ENCODE results near the gene CSAD. TPM values are rescaled to one million over a fixed set of nuclear protein-coding genes. Genes with fewer than 3 reads are reported as not detected.

Gene CSAD
- total and polyA plus RNA-seq, 2 experiments from 2014 or later = 3.2 to 7.1 TPM

DNA sequence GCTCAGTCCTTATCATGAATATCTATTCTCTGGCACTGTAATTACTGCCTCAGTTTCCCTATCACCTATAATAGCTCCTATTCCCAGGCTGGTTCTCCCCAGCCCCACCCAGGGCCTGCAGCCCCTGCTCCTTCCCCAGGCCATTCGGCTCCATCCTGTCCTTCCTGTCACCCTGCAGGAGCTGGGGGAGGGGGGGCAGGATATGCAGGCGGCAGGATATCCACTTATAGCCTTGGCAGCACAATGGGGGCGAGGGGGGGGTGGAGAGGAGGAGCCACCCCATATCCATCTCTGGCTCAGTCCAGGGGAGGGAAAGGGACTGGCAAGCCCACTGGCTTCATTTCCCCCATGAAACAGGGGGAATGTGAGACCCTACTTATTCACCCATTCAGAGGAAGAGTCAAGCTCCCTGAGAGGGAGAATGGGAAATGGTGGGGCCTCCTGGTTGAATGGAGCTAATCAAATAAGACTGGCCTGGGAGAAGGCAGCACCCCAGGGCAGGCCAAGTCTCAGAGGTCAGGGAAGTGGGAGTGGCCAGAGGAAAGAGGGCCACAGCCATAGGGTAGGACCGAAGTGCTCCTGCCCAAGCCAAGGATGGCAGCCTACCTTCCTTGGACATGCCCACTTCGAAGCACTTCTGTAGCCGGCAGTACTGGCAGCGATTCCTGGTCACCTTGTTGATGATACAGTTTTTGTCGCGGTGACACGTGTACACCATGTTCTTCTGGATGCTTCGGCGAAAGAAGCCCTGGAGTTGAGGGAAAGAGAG lies 34.1 kb upstream of the CSAD start:
- Histone ChIP-seq H3K79me2 (replicated peaks; ENCODE audit: insufficient read depth) (peaks cover 35% of the 10 kb centered on the region), H3K4me1 (ENCODE audit: insufficient read depth) (peaks cover 50% of the 10 kb centered on the region), H3K9me2 (ENCODE audit: insufficient read depth) (no peaks in the 10 kb centered on the region), H3K4me3 (peak overlapping the region; percentile 40), H4K20me1 (replicated peaks; ENCODE audit: insufficient read depth) (peaks cover 13% of the 10 kb centered on the region), H3K27ac (ENCODE audit: low read depth) (peak overlapping the region; percentile 76), H2AFZ (no peak overlapping the region), H3K27me3 (ENCODE audit: insufficient read depth) (peaks cover 11% of the 10 kb centered on the region), H3K36me3 (ENCODE audit: insufficient read depth) (peaks cover 20% of the 10 kb centered on the region), H3K4me2 (peak overlapping the region; percentile 91), H3F3A (replicated peaks; ENCODE audit: low read depth) (peaks cover 37% of the 10 kb centered on the region)
- peaks cover 57% of the 10 kb centered on the region for H3K36me3 Mint-ChIP-seq (ENCODE audit: low read depth)
- peaks cover 4% of the 10 kb centered on the region; the same call in 1 of the 3 replicates for H3K9me3 Mint-ChIP-seq
- ATAC-seq (no peak), DNase-seq (ENCODE audit: low spot score) (peak; percentile 60)
- no peak overlapping the region for H3K27ac Mint-ChIP-seq
- H3K4me1 Mint-ChIP-seq = peaks cover 64% of the 10 kb centered on the region
- peak overlapping the region; percentile 94; the same call in 2 of the 3 replicates for H3K4me3 Mint-ChIP-seq
- TF ChIP-seq, protein P1, sequence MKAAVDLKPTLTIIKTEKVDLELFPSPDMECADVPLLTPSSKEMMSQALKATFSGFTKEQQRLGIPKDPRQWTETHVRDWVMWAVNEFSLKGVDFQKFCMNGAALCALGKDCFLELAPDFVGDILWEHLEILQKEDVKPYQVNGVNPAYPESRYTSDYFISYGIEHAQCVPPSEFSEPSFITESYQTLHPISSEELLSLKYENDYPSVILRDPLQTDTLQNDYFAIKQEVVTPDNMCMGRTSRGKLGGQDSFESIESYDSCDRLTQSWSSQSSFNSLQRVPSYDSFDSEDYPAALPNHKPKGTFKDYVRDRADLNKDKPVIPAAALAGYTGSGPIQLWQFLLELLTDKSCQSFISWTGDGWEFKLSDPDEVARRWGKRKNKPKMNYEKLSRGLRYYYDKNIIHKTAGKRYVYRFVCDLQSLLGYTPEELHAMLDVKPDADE (IDR thresholded peaks at IDR 0.05) = peak; percentile 89
- TF ChIP-seq POLR2AphosphoS5 (IDR thresholded peaks at IDR 0.05; ENCODE audit: low read depth) (peak; percentile 57; the same call in 1 of the 2 replicates), NANOG (IDR thresholded peaks at IDR 0.05; ENCODE audit: borderline replicate concordance) (no peak), JUNB (IDR thresholded peaks at IDR 0.05; ENCODE audit: unreplicated experiment) (no peak)
- TF ChIP-seq, protein P2, sequence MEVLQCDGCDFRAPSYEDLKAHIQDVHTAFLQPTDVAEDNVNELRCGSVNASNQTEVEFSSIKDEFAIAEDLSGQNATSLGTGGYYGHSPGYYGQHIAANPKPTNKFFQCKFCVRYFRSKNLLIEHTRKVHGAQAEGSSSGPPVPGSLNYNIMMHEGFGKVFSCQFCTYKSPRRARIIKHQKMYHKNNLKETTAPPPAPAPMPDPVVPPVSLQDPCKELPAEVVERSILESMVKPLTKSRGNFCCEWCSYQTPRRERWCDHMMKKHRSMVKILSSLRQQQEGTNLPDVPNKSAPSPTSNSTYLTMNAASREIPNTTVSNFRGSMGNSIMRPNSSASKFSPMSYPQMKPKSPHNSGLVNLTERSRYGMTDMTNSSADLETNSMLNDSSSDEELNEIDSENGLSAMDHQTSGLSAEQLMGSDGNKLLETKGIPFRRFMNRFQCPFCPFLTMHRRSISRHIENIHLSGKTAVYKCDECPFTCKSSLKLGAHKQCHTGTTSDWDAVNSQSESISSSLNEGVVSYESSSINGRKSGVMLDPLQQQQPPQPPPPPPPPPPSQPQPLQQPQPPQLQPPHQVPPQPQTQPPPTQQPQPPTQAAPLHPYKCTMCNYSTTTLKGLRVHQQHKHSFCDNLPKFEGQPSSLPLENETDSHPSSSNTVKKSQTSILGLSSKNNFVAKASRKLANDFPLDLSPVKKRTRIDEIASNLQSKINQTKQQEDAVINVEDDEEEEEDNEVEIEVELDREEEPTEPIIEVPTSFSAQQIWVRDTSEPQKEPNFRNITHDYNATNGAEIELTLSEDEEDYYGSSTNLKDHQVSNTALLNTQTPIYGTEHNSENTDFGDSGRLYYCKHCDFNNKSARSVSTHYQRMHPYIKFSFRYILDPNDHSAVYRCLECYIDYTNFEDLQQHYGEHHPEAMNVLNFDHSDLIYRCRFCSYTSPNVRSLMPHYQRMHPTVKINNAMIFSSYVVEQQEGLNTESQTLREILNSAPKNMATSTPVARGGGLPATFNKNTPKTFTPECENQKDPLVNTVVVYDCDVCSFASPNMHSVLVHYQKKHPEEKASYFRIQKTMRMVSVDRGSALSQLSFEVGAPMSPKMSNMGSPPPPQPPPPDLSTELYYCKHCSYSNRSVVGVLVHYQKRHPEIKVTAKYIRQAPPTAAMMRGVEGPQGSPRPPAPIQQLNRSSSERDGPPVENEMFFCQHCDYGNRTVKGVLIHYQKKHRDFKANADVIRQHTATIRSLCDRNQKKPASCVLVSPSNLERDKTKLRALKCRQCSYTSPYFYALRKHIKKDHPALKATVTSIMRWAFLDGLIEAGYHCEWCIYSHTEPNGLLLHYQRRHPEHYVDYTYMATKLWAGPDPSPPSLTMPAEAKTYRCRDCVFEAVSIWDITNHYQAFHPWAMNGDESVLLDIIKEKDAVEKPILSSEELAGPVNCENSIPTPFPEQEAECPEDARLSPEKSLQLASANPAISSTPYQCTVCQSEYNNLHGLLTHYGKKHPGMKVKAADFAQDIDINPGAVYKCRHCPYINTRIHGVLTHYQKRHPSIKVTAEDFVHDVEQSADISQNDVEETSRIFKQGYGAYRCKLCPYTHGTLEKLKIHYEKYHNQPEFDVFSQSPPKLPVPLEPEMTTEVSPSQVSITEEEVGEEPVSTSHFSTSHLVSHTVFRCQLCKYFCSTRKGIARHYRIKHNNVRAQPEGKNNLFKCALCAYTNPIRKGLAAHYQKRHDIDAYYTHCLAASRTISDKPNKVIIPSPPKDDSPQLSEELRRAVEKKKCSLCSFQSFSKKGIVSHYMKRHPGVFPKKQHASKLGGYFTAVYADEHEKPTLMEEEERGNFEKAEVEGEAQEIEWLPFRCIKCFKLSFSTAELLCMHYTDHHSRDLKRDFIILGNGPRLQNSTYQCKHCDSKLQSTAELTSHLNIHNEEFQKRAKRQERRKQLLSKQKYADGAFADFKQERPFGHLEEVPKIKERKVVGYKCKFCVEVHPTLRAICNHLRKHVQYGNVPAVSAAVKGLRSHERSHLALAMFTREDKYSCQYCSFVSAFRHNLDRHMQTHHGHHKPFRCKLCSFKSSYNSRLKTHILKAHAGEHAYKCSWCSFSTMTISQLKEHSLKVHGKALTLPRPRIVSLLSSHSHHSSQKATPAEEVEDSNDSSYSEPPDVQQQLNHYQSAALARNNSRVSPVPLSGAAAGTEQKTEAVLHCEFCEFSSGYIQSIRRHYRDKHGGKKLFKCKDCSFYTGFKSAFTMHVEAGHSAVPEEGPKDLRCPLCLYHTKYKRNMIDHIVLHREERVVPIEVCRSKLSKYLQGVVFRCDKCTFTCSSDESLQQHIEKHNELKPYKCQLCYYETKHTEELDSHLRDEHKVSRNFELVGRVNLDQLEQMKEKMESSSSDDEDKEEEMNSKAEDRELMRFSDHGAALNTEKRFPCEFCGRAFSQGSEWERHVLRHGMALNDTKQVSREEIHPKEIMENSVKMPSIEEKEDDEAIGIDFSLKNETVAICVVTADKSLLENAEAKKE (CRISPR knock-in tag; IDR thresholded peaks at IDR 0.05) = no peak
- TF ChIP-seq, protein P3, sequence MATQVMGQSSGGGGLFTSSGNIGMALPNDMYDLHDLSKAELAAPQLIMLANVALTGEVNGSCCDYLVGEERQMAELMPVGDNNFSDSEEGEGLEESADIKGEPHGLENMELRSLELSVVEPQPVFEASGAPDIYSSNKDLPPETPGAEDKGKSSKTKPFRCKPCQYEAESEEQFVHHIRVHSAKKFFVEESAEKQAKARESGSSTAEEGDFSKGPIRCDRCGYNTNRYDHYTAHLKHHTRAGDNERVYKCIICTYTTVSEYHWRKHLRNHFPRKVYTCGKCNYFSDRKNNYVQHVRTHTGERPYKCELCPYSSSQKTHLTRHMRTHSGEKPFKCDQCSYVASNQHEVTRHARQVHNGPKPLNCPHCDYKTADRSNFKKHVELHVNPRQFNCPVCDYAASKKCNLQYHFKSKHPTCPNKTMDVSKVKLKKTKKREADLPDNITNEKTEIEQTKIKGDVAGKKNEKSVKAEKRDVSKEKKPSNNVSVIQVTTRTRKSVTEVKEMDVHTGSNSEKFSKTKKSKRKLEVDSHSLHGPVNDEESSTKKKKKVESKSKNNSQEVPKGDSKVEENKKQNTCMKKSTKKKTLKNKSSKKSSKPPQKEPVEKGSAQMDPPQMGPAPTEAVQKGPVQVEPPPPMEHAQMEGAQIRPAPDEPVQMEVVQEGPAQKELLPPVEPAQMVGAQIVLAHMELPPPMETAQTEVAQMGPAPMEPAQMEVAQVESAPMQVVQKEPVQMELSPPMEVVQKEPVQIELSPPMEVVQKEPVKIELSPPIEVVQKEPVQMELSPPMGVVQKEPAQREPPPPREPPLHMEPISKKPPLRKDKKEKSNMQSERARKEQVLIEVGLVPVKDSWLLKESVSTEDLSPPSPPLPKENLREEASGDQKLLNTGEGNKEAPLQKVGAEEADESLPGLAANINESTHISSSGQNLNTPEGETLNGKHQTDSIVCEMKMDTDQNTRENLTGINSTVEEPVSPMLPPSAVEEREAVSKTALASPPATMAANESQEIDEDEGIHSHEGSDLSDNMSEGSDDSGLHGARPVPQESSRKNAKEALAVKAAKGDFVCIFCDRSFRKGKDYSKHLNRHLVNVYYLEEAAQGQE (IDR thresholded peaks at IDR 0.05; ENCODE audit: unreplicated experiment) = no peak
- H3K27me3 Mint-ChIP-seq (ENCODE audit: insufficient read depth, low read depth, poor library complexity) = peaks cover 26% of the 10 kb centered on the region
